ENCODE measurements around the gene THADA.

The THADA gene

GRCh38 chr2:43219383-43220228, 376.2 kb downstream of the THADA start:
- DNase-seq, result peak; percentile 83

GRCh38 chr2:43218702-43219382, 377.0 kb downstream of the THADA start:
- DNase-seq, result no peak

- no peak for DNase-seq
These were observed 377.6 kb downstream of the THADA start for GRCh38 chr2:43218155-43218701.

- DNase-seq, result no peak
These were observed 378.3 kb downstream of the THADA start for GRCh38 chr2:43217228-43218154.

- DNase-seq, result no peak
These were observed 379.2 kb downstream of the THADA start for GRCh38 chr2:43216629-43217028.

GRCh38 chr2:43215673-43216255, 380.1 kb downstream of the THADA start:
- no peak for DNase-seq

GRCh38 chr2:43214253-43214652, 381.6 kb downstream of the THADA start:
- no peak for DNase-seq

GRCh38 chr2:43212931-43213330, 382.9 kb downstream of the THADA start:
- DNase-seq, result no peak

GRCh38 chr2:43212216-43212835, 383.5 kb downstream of the THADA start:
- DNase-seq, result no peak

- no peak for DNase-seq
These were observed 385.2 kb downstream of the THADA start for GRCh38 chr2:43210467-43211303.

- DNase-seq, result no peak
These were observed 385.7 kb downstream of the THADA start for GRCh38 chr2:43210125-43210466.

GRCh38 chr2:43209204-43209717, 386.6 kb downstream of the THADA start:
- DNase-seq, result no peak

- no peak for DNase-seq
These were observed 388.1 kb downstream of the THADA start for GRCh38 chr2:43207553-43208300.

- DNase-seq, result no peak
These were observed 389.2 kb downstream of the THADA start for GRCh38 chr2:43206602-43207001.

GRCh38 chr2:43203373-43203772, 392.5 kb downstream of the THADA start:
- DNase-seq, result no peak

- DNase-seq, result no peak
These were observed 393.5 kb downstream of the THADA start for GRCh38 chr2:43202289-43202688.

- no peak for DNase-seq
These were observed 394.3 kb downstream of the THADA start for GRCh38 chr2:43201497-43201896.

- no peak for DNase-seq
These were observed 394.8 kb downstream of the THADA start for GRCh38 chr2:43201016-43201415.

- peak; percentile 42 for DNase-seq
These were observed 396.0 kb downstream of the THADA start for GRCh38 chr2:43199492-43200488.

All from 8988T (cell line).